H9 (cell line): ENCODE data around the gene ZFP36L1. TPM values are rescaled to one million over a fixed set of nuclear protein-coding genes. Genes with fewer than 3 reads are reported as not detected.

Experiments
- DNase-seq: peaks from one replicate; pipeline ENCODE4 v3.0.0-alpha.2; 2017
- H2AFZ ChIP-seq: one replicate; pipeline ENCODE4 v1.6.1; 2013; ENCODE audit warnings: mild to moderate bottlenecking, low read length, control low read depth, moderate library complexity
- H2AK5ac ChIP-seq: 2 replicates; pipeline ENCODE4 v1.6.1; 2013; ENCODE audit warnings: low read length, control low read depth, mixed read lengths; ENCODE audit not compliant: insufficient read length
- H2BK120ac ChIP-seq: one replicate; pipeline ENCODE4 v1.6.1; 2013; ENCODE audit warnings: low read depth, mild to moderate bottlenecking, low read length, control low read depth, inconsistent platforms; ENCODE audit not compliant: poor library complexity, severe bottlenecking
- H2BK12ac ChIP-seq: 2 replicates; pipeline ENCODE4 v1.6.1; 2013; ENCODE audit warnings: low read length, control low read depth, mixed read lengths, low read depth; ENCODE audit not compliant: insufficient read length
- H2BK15ac ChIP-seq: 2 replicates; pipeline ENCODE4 v1.6.1; 2013; ENCODE audit warnings: low read depth, low read length, control low read depth
- H2BK20ac ChIP-seq: one replicate; pipeline ENCODE4 v1.6.1; 2013; ENCODE audit warnings: low read depth, mild to moderate bottlenecking, low read length, control low read depth, inconsistent platforms; ENCODE audit not compliant: poor library complexity, severe bottlenecking
- H2BK5ac ChIP-seq: 2 replicates; pipeline ENCODE4 v1.6.1; 2013; ENCODE audit warnings: low read length, control low read depth, mixed read lengths; ENCODE audit not compliant: insufficient read length
- H3K14ac ChIP-seq: 2 replicates; pipeline ENCODE4 v1.6.1; 2013; ENCODE audit warnings: low read length, control low read depth; ENCODE audit not compliant: insufficient read depth
- H3K18ac ChIP-seq: 2 replicates; pipeline ENCODE4 v1.6.1; 2013; ENCODE audit warnings: low read depth, mild to moderate bottlenecking, mixed read lengths, low read length, control low read depth; ENCODE audit not compliant: insufficient read length
- H3K23ac ChIP-seq: 2 replicates; pipeline ENCODE4 v1.6.1; 2013; ENCODE audit warnings: low read length, control low read depth, mixed read lengths, low read depth; ENCODE audit not compliant: insufficient read length
- H3K23me2 ChIP-seq: 2 replicates; pipeline ENCODE4 v1.6.1; 2013; ENCODE audit warnings: low read depth, mild to moderate bottlenecking, mixed read lengths, low read length, control low read depth; ENCODE audit not compliant: insufficient read length, poor library complexity, severe bottlenecking
- H3K27ac ChIP-seq: 2 replicates; pipeline ENCODE4 v1.5.1; 2013; ENCODE audit warnings: low read length, control low read depth, mixed read lengths, low read depth; ENCODE audit not compliant: insufficient read length
- H3K27me3 ChIP-seq: 2 replicates; pipeline ENCODE4 v1.6.1; 2013; ENCODE audit warnings: low read length, control low read depth, inconsistent platforms; ENCODE audit not compliant: insufficient read depth
- H3K4ac ChIP-seq: 2 replicates; pipeline ENCODE4 v1.6.1; 2013; ENCODE audit warnings: low read depth, mild to moderate bottlenecking, control low read depth, inconsistent platforms, low read length, moderate library complexity
- H3K4me1 ChIP-seq: 2 replicates; pipeline ENCODE4 v1.6.1; 2013; ENCODE audit warnings: low read length, control low read depth, inconsistent platforms; ENCODE audit not compliant: insufficient read depth
- H3K4me2 ChIP-seq: 2 replicates; pipeline ENCODE4 v1.6.1; 2013; ENCODE audit warnings: low read length, control low read depth, mixed read lengths; ENCODE audit not compliant: insufficient read length, insufficient read depth
- H3K56ac ChIP-seq: 2 replicates; pipeline ENCODE4 v1.6.1; 2013; ENCODE audit warnings: low read depth, mild to moderate bottlenecking, mixed read lengths, low read length, control low read depth; ENCODE audit not compliant: insufficient read length
- H3K79me1 ChIP-seq: 2 replicates; pipeline ENCODE4 v1.6.1; 2013; ENCODE audit warnings: low read depth, mild to moderate bottlenecking, moderate library complexity, low read length, control low read depth, inconsistent platforms; ENCODE audit not compliant: insufficient read depth, poor library complexity, severe bottlenecking
- H3K79me2 ChIP-seq: 2 replicates; pipeline ENCODE4 v1.6.1; 2013; ENCODE audit warnings: low read length, control low read depth, inconsistent platforms; ENCODE audit not compliant: insufficient read depth
- H3K9ac ChIP-seq: 2 replicates; pipeline ENCODE4 v1.6.1; 2013; ENCODE audit warnings: low read length, control low read depth, mixed read lengths; ENCODE audit not compliant: insufficient read length; ENCODE audit errors: extremely low read depth
- H3K9me3 ChIP-seq: one replicate; pipeline ENCODE4 v1.6.1; 2013; ENCODE audit warnings: low read depth, low read length, inconsistent platforms; ENCODE audit not compliant: control insufficient read depth
- H3T11ph ChIP-seq: one replicate; pipeline ENCODE4 v1.6.1; 2013; ENCODE audit warnings: mild to moderate bottlenecking, low read length, control low read depth, inconsistent platforms
- H4K20me1 ChIP-seq: one replicate; pipeline ENCODE4 v1.6.1; 2013; ENCODE audit not compliant: control insufficient read depth, insufficient read length, insufficient read depth
- H4K5ac ChIP-seq: 2 replicates; pipeline ENCODE4 v1.6.1; 2013; ENCODE audit warnings: low read depth, mild to moderate bottlenecking, mixed read lengths, low read length, control low read depth; ENCODE audit not compliant: insufficient read length
- H4K8ac ChIP-seq: replicated peaks from 2 replicates; pipeline ENCODE4 v1.6.1; 2013; ENCODE audit warnings: low read length, control low read depth, mixed read lengths, low read depth; ENCODE audit not compliant: insufficient read length
- H4K91ac ChIP-seq: 2 replicates; pipeline ENCODE4 v1.6.1; 2013; ENCODE audit warnings: low read depth, mild to moderate bottlenecking, moderate library complexity, mixed read lengths, low read length, control low read depth; ENCODE audit not compliant: insufficient read length
- H3K27ac Mint-ChIP-seq, 3 experiments: 2 replicates in 2 of 3; 3 replicates in 1 of 3; pipeline ENCODE4 v1.8.0; 2020 to 2021; ENCODE audit warnings: mixed read lengths in 3 of 3, mild to moderate bottlenecking in 1 of 3, moderate library complexity in 1 of 3
- H3K27me3 Mint-ChIP-seq: 2 replicates; pipeline ENCODE4 v1.8.0; 2021; ENCODE audit warnings: low read depth, mild to moderate bottlenecking, moderate library complexity, mixed read lengths
- H3K36me3 Mint-ChIP-seq, 3 experiments: 2 replicates in 2 of 3; 3 replicates in 1 of 3; pipeline ENCODE4 v1.8.0; 2020 to 2021; ENCODE audit warnings: low read depth in 3 of 3, mixed read lengths in 3 of 3; ENCODE audit not compliant: insufficient read depth in 1 of 3
- H3K4me1 Mint-ChIP-seq, 2 experiments: 2 replicates each; pipeline ENCODE4 v1.8.0; 2020; ENCODE audit warnings: mixed read lengths in 2 of 2
- H3K4me3 Mint-ChIP-seq, 2 experiments: 2 replicates in 1 of 2; 3 replicates in 1 of 2; pipeline ENCODE4 v1.8.0; 2020 to 2021; ENCODE audit warnings: mild to moderate bottlenecking in 2 of 2, mixed read lengths in 2 of 2, moderate library complexity in 1 of 2
- H3K9me3 Mint-ChIP-seq, 2 experiments: 2 replicates in 1 of 2; 3 replicates in 1 of 2; pipeline ENCODE4 v1.8.0; 2020; ENCODE audit warnings: mild to moderate bottlenecking in 2 of 2, mixed read lengths in 2 of 2, moderate library complexity in 1 of 2
- WGBS: extraction: QIAGEN DNeasy Blood & Tissue Kit; methylation state at CpG from one replicate; pipeline ENCODE4 v1.1.7; 2013; ENCODE audit warnings: missing lambda C conversion rate, low lambda C conversion rate, mixed read lengths; ENCODE audit not compliant: insufficient read length; ENCODE audit errors: extremely low coverage; 5-methylcytosine and 5-hydroxymethylcytosine counted together
- total RNA-seq: library from RNA; stranded (reverse); gene quantifications from 2 replicates; pipeline ENCODE4 v1.2.1, GENCODE V29; 2021
- TF ChIP-seq, protein P1 (sequence below): fragments of 200-600 bp; sonication (generic); conservative IDR thresholded peaks from 3 replicates; pipeline ENCODE4 v1.8.0; 2021; ENCODE audit warnings: antibody characterized with exemption, mild to moderate bottlenecking

Gene ZFP36L1
- total RNA-seq, 1 experiment from 2014 or later: 109 TPM

DNA sequence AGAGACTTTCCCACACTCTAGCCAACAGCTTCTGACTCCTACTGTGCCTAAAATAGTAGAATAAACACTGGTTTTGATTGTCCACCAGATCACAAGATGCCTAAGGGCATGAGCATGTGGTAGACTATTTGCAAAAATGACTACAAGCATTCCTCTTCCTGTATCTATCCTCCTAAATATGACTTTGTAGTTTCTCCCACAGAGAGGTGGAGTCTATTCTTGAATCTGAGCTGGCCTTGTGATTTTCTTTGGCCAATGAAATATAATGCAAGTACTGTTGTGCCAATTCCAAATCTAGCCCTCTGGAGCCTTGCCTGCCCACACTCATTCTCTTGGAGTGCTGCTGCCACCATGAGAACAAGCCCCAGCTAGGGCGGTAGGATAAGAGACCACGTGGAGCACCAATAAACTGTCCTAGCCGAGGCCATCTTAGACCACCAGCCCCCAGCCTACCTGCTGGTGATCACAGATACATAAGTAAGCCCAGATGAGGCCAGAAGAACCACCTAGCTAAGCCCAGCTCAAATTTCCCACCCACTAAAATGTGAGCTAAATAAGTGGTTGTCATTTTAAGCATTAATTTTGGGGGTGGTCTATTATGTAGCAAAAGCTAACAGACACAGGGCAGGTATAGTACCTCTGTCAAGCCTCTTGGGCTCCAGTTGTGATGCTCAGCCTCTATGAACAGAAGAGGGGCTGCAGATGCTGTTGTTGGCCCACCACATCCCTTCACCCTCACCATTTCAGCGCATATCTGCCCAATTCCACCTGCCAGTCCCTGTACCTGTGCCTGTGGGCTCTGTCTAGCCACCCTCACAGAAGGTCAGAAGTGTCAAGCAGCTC, 17.9 kb downstream of the ZFP36L1 start:
- H3K23ac ChIP-seq: no peak overlapping the region
- no peak overlapping the region for H3K18ac ChIP-seq
- Mint-ChIP-seq H3K4me1 (peaks cover 5 to 13% of the 10 kb centered on the region in 2 experiments), H3K9me3 (no peaks in the 10 kb centered on the region), H3K4me3 (no peak overlapping the region), H3K27me3 (no peaks in the 10 kb centered on the region; the same call in 1 of the 2 replicates), H3K27ac (no peak overlapping the region; a peak in 1 of 7 replicates), H3K36me3 (no peaks in the 10 kb centered on the region; a peak in 1 of 7 replicates)
- H2BK120ac ChIP-seq: no peak overlapping the region
- no peak overlapping the region for H4K5ac ChIP-seq
- H3K4me1 ChIP-seq: no peaks in the 10 kb centered on the region
- no peak overlapping the region for H2AFZ ChIP-seq
- H3K9ac ChIP-seq: no peak overlapping the region
- no peak overlapping the region for H4K8ac ChIP-seq
- H3K23me2 ChIP-seq: no peaks in the 10 kb centered on the region
- no peak overlapping the region for H2BK12ac ChIP-seq
- H2BK20ac ChIP-seq: no peak overlapping the region
- TF ChIP-seq, protein P1, sequence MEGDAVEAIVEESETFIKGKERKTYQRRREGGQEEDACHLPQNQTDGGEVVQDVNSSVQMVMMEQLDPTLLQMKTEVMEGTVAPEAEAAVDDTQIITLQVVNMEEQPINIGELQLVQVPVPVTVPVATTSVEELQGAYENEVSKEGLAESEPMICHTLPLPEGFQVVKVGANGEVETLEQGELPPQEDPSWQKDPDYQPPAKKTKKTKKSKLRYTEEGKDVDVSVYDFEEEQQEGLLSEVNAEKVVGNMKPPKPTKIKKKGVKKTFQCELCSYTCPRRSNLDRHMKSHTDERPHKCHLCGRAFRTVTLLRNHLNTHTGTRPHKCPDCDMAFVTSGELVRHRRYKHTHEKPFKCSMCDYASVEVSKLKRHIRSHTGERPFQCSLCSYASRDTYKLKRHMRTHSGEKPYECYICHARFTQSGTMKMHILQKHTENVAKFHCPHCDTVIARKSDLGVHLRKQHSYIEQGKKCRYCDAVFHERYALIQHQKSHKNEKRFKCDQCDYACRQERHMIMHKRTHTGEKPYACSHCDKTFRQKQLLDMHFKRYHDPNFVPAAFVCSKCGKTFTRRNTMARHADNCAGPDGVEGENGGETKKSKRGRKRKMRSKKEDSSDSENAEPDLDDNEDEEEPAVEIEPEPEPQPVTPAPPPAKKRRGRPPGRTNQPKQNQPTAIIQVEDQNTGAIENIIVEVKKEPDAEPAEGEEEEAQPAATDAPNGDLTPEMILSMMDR: no peak
- H3K4ac ChIP-seq: no peak overlapping the region
- H3K9me3 ChIP-seq: no peaks in the 10 kb centered on the region
- H3K79me1 ChIP-seq: no peaks in the 10 kb centered on the region
- H3K27ac ChIP-seq: no peak overlapping the region
- H4K20me1 ChIP-seq: no peaks in the 10 kb centered on the region
- DNase-seq: no peak
- H2BK15ac ChIP-seq: no peak overlapping the region
- H3K79me2 ChIP-seq: no peaks in the 10 kb centered on the region
- H3K27me3 ChIP-seq: no peaks in the 10 kb centered on the region
- no peak overlapping the region for H2BK5ac ChIP-seq
- no peak overlapping the region for H3K14ac ChIP-seq
- H3T11ph ChIP-seq: no peak overlapping the region
- H4K91ac ChIP-seq: no peak overlapping the region
- no peak overlapping the region for H2AK5ac ChIP-seq
- no CpG with 5 or more reads among the region's 4 CpGs for WGBS
- no peak overlapping the region for H3K56ac ChIP-seq
- no peak overlapping the region for H3K4me2 ChIP-seq
